Measurements from ENCODE around the gene B4GALNT2.
"Not testable (repeated sequence)": the region's sequence is repeated elsewhere in the genome, so short reads cannot be mapped to it uniquely, and the experiment has no call there.

B4GALNT2 gene

DNA sequence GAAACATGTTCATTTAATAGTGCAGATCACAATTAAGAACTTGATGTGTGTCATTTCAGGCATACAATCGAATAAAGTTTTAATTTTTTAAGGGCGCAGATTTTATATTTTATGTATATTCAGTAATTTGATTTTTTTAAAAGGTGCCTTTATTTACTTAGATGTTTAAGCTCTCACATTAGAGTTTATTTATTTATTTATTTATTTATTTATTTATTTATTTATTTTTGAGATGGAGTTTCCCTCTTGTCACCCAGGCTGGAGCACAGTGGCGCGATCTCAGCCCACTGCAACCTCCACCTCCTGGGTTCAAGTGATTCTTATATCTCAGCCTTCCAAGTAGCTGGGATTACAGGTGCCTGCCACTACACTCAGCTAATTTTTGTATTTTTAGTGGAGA, 3.8 kb downstream of the B4GALNT2 start:
- FAIRE-seq (no peak), DNase-seq (ENCODE audit: insufficient read length, low spot score) (no peak)
- TF ChIP-seq, protein P1, sequence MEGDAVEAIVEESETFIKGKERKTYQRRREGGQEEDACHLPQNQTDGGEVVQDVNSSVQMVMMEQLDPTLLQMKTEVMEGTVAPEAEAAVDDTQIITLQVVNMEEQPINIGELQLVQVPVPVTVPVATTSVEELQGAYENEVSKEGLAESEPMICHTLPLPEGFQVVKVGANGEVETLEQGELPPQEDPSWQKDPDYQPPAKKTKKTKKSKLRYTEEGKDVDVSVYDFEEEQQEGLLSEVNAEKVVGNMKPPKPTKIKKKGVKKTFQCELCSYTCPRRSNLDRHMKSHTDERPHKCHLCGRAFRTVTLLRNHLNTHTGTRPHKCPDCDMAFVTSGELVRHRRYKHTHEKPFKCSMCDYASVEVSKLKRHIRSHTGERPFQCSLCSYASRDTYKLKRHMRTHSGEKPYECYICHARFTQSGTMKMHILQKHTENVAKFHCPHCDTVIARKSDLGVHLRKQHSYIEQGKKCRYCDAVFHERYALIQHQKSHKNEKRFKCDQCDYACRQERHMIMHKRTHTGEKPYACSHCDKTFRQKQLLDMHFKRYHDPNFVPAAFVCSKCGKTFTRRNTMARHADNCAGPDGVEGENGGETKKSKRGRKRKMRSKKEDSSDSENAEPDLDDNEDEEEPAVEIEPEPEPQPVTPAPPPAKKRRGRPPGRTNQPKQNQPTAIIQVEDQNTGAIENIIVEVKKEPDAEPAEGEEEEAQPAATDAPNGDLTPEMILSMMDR (IDR thresholded peaks at IDR 0.05; ENCODE audit: insufficient read depth, missing control alignments) = no peak

DNA sequence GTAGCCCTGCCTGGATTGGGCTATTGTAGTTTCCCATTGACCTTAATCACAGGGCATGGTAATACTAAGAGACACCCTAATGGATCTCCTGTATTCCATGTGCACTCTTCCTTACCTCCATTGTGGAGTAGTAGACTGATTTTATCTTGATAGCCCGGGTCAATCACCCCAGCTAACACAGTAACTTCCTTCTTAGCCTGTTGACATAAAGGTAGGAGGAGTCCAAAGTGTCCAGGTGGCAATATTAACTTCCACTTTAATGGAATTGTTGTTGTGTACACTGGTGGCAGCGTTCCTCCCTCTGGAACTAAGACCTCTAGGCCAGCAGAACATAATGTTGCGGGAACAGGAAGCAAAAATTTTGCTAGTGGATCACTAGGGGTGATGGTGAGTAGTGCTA, 13.1 kb downstream of the B4GALNT2 start:
- not testable (repeated sequence) for FAIRE-seq; DNase-seq (ENCODE audit: insufficient read length, low spot score)

DNA sequence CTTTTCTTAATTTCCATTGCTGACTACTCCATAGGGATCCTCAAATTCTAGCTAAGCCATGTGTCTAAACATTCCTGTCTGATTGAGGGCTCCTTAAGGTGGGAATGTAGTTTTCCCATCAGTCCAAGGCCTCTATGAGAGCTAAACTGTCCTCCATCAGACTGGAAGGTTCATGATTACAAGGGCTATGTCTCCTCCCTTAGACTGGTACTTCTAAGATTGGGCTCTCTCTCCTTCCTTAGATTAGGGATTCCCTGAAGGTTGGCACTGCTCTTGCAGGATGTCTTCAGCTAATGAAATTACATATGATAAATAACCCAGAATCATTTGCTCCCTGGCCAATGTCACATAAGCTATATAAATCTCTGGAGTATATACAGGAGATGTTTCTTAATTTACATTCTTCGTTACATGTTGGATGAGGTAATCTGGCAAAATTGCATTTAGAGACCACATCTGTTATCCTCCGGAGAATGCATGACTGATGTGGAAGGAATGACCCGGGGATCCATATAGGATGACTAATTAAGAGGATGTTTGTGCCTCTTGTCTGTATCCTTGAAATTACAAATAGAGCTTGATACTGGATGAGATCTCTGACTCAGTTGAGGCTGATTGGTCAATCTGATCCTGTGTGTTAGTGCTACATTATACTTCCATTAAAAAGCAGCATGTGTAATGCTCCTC, 14.2 kb downstream of the B4GALNT2 start:
- TF ChIP-seq, protein P1 (IDR thresholded peaks at IDR 0.05; ENCODE audit: insufficient read depth, missing control alignments) = no peak
- DNase-seq (ENCODE audit: insufficient read length, low spot score) = no peak
- no peak for FAIRE-seq

DNA sequence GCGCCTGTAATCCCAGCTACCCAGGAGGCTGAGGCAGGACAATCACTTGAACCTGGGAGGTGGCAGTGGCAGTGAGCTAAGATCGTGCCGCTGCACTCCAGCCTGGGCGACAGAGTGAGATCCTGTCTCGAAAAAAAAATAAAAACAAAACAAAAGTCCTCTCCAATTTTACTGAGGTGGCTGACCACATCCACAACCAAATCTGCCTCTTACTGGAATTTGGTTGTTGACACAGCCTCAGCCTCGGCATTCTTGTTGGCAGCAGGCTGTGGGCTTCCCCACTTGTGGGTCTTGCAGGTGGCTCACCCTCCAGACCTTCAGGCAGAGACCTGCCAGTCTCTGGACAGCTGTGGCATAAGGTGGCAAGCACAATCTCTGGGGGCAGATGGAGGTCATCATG, 15.6 kb downstream of the B4GALNT2 start:
- TF ChIP-seq, protein P1 (IDR thresholded peaks at IDR 0.05; ENCODE audit: insufficient read depth, missing control alignments) = no peak
- FAIRE-seq = no peak
- DNase-seq (ENCODE audit: insufficient read length, low spot score) = no peak

DNA sequence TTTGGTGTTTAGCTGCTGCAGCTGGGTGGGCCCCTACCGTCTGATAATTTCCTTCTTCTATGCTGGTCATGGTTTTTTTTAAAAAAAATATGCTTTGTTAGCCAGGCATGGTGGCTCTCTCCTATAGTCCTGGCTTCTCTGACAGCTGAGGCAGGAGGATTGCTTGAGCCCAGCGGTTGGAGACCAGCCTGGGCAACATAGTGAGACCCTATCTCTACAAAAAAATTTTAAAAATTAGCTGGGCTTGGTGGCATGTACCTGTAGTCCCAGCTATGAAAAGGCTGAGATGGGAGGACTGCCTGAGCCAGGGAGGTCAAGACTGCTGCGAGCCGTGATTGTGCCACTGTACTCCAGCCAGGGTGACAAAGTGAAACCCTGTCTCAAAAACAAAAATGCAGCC, 19.4 kb downstream of the B4GALNT2 start:
- TF ChIP-seq, protein P1 (IDR thresholded peaks at IDR 0.05; ENCODE audit: insufficient read depth, missing control alignments) = no peak
- FAIRE-seq = no peak
- no peak for DNase-seq (ENCODE audit: insufficient read length, low spot score)

DNA sequence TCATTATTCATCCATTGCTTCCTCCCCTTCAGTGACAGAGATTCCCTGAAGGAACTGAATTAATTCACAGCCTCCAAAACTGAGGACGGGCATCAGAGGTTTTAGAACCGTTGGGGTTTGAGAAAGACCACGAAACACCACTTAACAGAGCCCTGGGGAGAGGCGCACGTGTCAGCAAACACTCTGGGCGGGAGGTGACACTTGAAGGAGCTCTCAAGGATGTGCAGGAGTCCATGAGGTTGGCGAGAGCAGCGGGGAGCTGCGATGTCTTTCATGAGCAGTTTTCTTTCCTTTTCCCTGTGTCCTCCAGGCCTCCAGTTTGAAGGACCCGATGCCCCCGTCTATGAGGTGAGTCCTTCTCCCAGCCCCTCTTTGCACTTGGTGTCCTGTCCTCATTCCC, 23.7 kb downstream of the B4GALNT2 start:
- no peak for FAIRE-seq
- DNase-seq (ENCODE audit: insufficient read length, low spot score) = no peak
- TF ChIP-seq, protein P1 (IDR thresholded peaks at IDR 0.05; ENCODE audit: insufficient read depth, missing control alignments) = no peak

DNA sequence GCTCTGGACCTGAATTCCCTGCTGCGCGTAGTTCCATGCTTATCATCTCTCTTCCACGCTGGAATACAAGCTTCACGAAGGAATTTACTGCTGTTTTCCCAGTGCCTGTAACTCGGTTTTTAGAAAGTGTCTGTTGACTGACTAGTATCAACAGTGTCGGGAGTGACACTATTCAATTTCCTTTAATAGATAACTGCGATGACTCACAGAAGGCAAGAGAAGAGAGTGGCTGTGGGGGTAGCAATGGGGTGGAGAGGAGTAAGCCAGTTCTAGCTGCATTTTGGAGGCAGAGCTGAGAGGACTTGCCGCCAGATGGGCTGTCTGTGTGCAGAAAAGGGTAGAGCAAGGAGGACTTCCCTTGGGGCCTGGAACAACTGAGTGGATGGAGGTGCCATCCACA, 25.2 kb downstream of the B4GALNT2 start:
- no peak for FAIRE-seq
- TF ChIP-seq, protein P1 (IDR thresholded peaks at IDR 0.05; ENCODE audit: insufficient read depth, missing control alignments) = no peak
- DNase-seq (ENCODE audit: insufficient read length, low spot score) = no peak

DNA sequence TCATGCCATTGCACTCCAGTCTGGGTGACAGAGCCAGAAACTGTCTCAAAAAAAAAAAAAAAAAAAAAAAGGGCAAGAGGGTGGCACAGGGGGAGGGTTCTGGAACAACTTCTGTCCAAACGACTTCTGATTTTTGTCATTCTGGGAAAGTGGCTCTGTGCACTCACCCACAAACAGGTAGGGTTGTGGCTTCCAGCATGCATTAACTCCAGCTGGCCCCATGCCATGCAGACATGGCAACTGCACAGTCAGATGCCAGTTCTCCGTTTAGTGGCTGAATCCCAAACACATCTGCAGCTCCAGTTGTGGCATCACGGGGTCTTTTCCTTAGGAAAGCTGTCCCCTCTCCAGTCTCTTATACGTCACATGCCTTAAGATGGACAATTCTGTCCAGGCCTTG, 30.3 kb downstream of the B4GALNT2 start:
- no peak for FAIRE-seq
- TF ChIP-seq, protein P1 (IDR thresholded peaks at IDR 0.05; ENCODE audit: insufficient read depth, missing control alignments) = no peak
- no peak for DNase-seq (ENCODE audit: insufficient read length, low spot score)
